ENCODE results near the gene PGBD2. TPM values are rescaled to one million over a fixed set of nuclear protein-coding genes. Genes with fewer than 3 reads are reported as not detected.

PGBD2 gene
- total and polyA plus RNA-seq, 2 of the 13 experiments (the other 11 are each of a cell fraction or from before 2014, with no cell fraction given) = 6.0 to 7.4 TPM

DNA sequence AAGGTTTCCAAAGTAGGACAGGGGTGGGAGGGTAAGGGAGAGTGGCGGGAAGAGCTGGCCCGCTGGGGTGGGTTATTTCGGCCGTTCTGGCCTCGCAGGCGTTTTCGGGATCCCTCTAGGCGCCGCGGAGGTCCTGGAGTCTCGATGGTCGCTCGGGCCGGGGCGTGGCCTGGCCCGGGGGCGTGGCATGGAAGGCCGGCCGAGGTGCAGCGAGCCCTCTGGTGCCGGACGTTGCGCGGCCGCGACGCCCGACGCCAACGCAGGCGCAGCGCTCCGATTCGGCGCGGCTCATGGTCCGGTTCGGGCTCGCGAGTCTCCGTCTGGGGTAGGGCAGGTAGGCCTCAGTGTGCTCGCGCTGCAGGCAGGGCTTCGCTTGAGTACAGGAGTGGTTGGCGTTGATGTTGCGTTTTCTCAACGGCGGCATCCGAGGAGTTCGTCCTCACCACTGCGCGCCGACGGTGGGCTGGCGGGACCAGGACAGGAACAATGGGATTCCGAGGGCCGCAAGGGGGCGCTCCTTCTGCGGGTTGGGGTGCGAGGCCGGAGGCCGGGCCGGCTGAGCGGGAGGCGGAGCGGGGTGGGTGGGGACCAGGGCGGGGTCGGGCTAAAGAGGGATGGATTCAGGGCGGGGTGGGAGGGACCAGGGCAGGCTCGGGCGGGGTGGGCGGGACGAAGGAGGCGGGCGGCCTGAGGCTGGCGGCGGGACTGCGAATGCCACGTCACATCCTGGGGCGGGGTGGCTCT is at the start of gene PGBD2 (continued):
- TF ChIP-seq ZSCAN29 (CRISPR knock-in tag; conservative IDR thresholded peaks at IDR 0.05) (no peak; the same call in 1 of the 2 replicates), MIER2 (CRISPR knock-in tag; IDR thresholded peaks at IDR 0.05) (peak; percentile 50; the same call in 1 of the 2 replicates), HNRNPLL (IDR thresholded peaks at IDR 0.05; ENCODE audit: low read depth, low read length, poor library complexity, severe bottlenecking) (peak; percentile 93), SATB2 (CRISPR knock-in tag; IDR thresholded peaks at IDR 0.05) (no peak), MTA3 (CRISPR knock-in tag; IDR thresholded peaks at IDR 0.05) (no peak), PAX8 (CRISPR knock-in tag; IDR thresholded peaks at IDR 0.05; ENCODE audit: borderline replicate concordance) (peak; percentile 95; the same call in 1 of the 2 replicates), MTF2 (CRISPR knock-in tag; IDR thresholded peaks at IDR 0.05; ENCODE audit: borderline replicate concordance) (peak; percentile 29; the same call in 1 of the 2 replicates), MBNL3 (CRISPR knock-in tag; conservative IDR thresholded peaks at IDR 0.05) (no peak), HNRNPL (IDR thresholded peaks at IDR 0.05; ENCODE audit: low read depth, low read length) (no peak), SMAD9 (CRISPR knock-in tag; IDR thresholded peaks at IDR 0.05) (no peak), GMEB2 (CRISPR knock-in tag; IDR thresholded peaks at IDR 0.05; ENCODE audit: low read depth) (no peak), NFYB (CRISPR knock-in tag; IDR thresholded peaks at IDR 0.05) (no peak; the same call in 1 of the 2 replicates), HDAC6 (IDR thresholded peaks at IDR 0.05; ENCODE audit: low read depth, low read length) (no peak), ZNF615 (CRISPR knock-in tag; IDR thresholded peaks at IDR 0.05; ENCODE audit: borderline replicate concordance) (no peak; the same call in 1 of the 2 replicates), ZNF501 (CRISPR knock-in tag; IDR thresholded peaks at IDR 0.05) (peak; percentile 98), HHEX (CRISPR knock-in tag; IDR thresholded peaks at IDR 0.05) (no peak), YEATS2 (CRISPR knock-in tag; IDR thresholded peaks at IDR 0.05; ENCODE audit: borderline replicate concordance) (peak; percentile 87), ZNF460 (CRISPR knock-in tag; IDR thresholded peaks at IDR 0.05; ENCODE audit: borderline replicate concordance) (no peak), ONECUT2 (CRISPR knock-in tag; IDR thresholded peaks at IDR 0.05) (peak; percentile 48; the same call in 1 of the 2 replicates), FOXK1 (CRISPR knock-in tag; IDR thresholded peaks at IDR 0.05; ENCODE audit: borderline replicate concordance, low read depth) (no peak), BCL3 (CRISPR knock-in tag; IDR thresholded peaks at IDR 0.05) (peak; percentile 97), PAF1 (CRISPR knock-in tag; IDR thresholded peaks at IDR 0.05) (no peak)
- TF ChIP-seq, protein P1, sequence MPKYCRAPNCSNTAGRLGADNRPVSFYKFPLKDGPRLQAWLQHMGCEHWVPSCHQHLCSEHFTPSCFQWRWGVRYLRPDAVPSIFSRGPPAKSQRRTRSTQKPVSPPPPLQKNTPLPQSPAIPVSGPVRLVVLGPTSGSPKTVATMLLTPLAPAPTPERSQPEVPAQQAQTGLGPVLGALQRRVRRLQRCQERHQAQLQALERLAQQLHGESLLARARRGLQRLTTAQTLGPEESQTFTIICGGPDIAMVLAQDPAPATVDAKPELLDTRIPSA (CRISPR knock-in tag; IDR thresholded peaks at IDR 0.05; ENCODE audit: borderline replicate concordance) = peak; percentile 85; the same call in 1 of the 2 replicates
- TF ChIP-seq, protein P2, sequence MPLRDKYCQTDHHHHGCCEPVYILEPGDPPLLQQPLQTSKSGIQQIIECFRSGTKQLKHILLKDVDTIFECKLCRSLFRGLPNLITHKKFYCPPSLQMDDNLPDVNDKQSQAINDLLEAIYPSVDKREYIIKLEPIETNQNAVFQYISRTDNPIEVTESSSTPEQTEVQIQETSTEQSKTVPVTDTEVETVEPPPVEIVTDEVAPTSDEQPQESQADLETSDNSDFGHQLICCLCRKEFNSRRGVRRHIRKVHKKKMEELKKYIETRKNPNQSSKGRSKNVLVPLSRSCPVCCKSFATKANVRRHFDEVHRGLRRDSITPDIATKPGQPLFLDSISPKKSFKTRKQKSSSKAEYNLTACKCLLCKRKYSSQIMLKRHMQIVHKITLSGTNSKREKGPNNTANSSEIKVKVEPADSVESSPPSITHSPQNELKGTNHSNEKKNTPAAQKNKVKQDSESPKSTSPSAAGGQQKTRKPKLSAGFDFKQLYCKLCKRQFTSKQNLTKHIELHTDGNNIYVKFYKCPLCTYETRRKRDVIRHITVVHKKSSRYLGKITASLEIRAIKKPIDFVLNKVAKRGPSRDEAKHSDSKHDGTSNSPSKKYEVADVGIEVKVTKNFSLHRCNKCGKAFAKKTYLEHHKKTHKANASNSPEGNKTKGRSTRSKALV (CRISPR knock-in tag; IDR thresholded peaks at IDR 0.05) = peak; percentile 87

Data from HepG2 (cell line).